ENCODE measurements around the gene ADPRHL1.
"Not testable (repeated sequence)": the region's sequence is repeated elsewhere in the genome, so short reads cannot be mapped to it uniquely, and the experiment has no call there.

ADPRHL1 gene

DNA sequence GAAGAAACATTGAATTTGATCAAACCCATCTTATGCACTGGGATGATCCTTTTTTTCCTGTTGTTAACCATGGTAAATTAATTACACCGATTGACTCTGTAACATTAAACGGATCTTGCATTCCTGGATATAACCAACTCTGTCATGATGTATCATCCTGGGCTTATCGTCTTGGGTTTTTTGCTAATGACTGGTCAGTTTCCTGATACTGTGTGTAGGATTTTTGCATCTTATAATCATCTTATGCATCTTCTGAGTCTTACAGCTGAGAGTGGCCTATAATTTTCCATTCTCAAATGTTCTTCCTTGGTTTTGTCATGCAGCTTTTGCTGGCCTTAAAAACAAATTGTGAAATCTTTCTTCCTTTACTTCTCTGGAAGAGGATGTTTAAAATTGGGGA lies 24.4 kb upstream of the ADPRHL1 start:
- DNase-seq, result no peak

- no peak for DNase-seq
Observed at GRCh38 chr13:113476811-113477210, 23.5 kb upstream of the ADPRHL1 start.

DNA sequence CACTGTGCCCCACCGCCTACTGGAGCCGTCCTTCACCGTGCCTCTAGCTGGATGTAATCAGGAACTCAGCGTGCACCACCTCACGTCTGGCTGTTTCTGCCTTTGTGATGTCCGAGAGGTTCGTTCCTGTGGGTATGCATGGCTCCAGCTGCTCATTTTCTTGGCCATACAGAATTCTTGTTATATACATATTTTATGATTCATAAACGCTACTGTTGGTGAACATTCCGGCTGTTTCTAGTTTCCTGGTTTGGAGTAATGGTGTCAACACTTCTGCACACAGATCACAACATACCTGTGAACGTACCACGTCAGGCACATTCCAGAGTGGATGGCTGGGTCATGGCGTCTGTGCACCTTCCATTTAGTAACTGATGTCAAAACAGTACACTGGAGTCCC lies 22.6 kb upstream of the ADPRHL1 start:
- no peak for DNase-seq

- no peak for DNase-seq
Observed at GRCh38 chr13:113475280-113475679, 22.0 kb upstream of the ADPRHL1 start.

- no peak for DNase-seq
Observed at GRCh38 chr13:113474179-113474578, 20.9 kb upstream of the ADPRHL1 start.

- DNase-seq, result no peak
Observed at GRCh38 chr13:113472355-113473025, 19.2 kb upstream of the ADPRHL1 start.

- no peak for DNase-seq
Observed at GRCh38 chr13:113471844-113472243, 18.6 kb upstream of the ADPRHL1 start.

GRCh38 chr13:113470635-113471163 lies 17.4 kb upstream of the ADPRHL1 start:
- not testable (repeated sequence) for DNase-seq

DNA sequence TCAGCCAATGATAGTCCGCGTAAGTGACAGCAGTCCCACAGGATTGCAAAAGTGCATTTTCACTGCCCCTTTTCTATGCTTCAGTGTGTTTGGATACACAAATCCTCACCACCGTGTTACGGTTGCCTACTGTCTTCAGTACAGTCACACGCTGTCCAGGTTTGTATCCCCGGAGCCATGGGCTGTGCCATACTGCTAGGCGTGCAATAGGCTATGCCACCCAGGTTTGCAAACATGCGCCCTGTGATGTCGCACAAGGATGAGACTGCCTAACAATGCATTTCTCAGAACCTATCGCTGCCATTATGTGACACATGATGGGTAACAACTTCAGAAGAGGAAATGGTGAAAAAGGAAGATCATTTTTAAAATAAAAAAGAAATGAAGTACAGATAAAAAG lies 16.8 kb upstream of the ADPRHL1 start:
- no peak for DNase-seq

- no peak for DNase-seq
Observed at GRCh38 chr13:113469582-113469981, 16.3 kb upstream of the ADPRHL1 start.

- DNase-seq, result no peak
Observed at GRCh38 chr13:113468472-113469201, 15.3 kb upstream of the ADPRHL1 start.

DNA sequence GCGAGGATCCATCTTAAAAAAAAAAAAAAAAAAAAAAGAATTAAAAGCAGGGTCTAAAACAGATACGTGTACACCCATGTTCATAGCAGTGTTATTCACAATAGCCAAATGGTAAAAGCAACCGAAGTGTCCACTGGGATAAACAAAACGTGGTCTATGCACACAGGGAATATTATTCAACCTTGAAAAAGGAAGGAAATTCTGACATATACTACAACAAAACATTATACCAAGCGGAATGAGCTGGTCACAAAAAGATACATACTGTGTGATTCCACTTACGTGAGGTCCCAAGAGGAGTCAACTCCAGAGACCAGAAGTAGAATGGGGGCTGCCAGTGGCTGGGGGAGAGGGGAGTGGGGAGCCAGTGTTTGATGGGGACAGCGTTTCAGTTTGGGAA lies 14.7 kb upstream of the ADPRHL1 start:
- DNase-seq, result no peak

DNA sequence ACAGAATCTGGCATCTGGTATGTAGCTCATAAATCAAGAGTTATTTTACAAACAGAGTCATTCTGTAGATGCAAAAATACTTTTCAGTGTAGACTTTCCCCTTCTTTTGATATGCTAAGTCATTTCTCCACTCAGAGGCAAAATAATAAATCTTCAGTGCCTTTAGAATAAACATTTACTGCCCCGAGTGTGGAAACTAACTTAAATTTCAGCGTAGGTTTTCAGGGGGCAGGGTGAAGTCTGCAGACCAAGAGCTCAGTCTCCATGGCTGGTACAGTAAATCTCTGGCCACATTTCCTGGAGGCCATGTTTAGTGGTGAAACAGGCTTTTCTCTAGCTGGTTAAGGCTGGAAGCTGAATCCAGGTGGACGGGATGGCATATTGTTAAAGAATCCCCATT lies 13.1 kb upstream of the ADPRHL1 start:
- no peak for DNase-seq

GRCh38 chr13:113465300-113465699 lies 12.0 kb upstream of the ADPRHL1 start:
- DNase-seq, result no peak

GRCh38 chr13:113464476-113464875 lies 11.2 kb upstream of the ADPRHL1 start:
- no peak for DNase-seq

GRCh38 chr13:113461022-113461751 lies 7.9 kb upstream of the ADPRHL1 start:
- no peak for DNase-seq

DNA sequence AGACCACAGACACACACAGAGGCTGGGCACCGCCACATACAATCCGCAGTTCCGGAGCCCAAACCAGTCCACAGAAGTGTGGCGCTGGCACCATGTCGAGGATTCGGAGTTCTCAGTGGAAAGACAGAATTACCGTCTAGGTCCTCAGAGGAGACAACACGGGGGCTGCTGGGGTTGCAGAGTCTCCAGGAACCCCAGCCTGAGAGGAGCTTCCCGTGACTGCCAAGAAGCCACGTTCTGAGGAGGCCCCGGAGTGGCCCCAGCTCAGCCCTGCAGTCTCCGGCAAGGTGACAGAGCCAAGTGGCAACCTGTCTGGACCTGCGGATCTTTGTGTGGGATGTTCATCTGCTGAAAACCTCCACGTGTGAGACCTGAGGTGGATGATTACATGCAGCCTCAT lies 7.3 kb upstream of the ADPRHL1 start:
- DNase-seq, result no peak

- no peak for DNase-seq
Observed at GRCh38 chr13:113460064-113460555, 6.8 kb upstream of the ADPRHL1 start.

GRCh38 chr13:113458253-113459065 lies 5.2 kb upstream of the ADPRHL1 start:
- no peak for DNase-seq

DNA sequence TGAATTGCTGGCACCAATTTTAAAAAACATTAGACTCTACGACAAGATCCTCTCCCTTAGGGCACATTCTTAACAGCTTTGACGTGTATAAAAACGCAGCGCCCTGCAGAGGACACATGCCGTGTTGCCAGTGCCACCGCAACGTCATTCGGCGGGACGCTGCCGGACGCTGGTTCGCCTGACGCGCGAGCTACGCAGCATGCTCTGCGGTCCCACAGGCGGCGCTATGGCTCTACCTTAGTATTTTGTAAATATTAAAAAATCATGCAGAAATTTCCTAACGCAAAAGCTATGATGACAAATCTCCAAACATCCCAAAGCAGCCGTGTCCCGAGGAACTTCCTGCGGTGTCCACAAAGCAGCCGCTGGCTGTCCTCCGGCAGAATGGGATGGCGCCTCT lies 4.2 kb upstream of the ADPRHL1 start:
- DNase-seq, result no peak

GRCh38 chr13:113456116-113456702 lies 2.9 kb upstream of the ADPRHL1 start:
- no peak for DNase-seq

GRCh38 chr13:113455384-113455783 lies 2.1 kb upstream of the ADPRHL1 start:
- no peak for DNase-seq

Measured in T-helper 1 cell (primary cell).